Measurements from ENCODE around the gene SLC6A18. TPM values are rescaled to one million over a fixed set of nuclear protein-coding genes. Genes with fewer than 3 reads are reported as not detected.

Gene SLC6A18
- total RNA-seq, 1 donor from 2014 or later = not detected

GRCh38 chr5:1178529-1179382 lies 46.4 kb upstream of the SLC6A18 start:
- TF ChIP-seq CTCF (IDR thresholded peaks at IDR 0.05; ENCODE audit: unreplicated experiment) = no peak
- Mint-ChIP-seq H3K27ac (no peak overlapping the region), H3K36me3 (ENCODE audit: insufficient read depth) (no peaks in the 10 kb centered on the region), H3K4me1 (ENCODE audit: low read depth) (peaks cover 20% of the 10 kb centered on the region), H3K27me3 (no peaks in the 10 kb centered on the region), H3K4me3 (ENCODE audit: low read depth) (no peak overlapping the region), H3K9me3 (ENCODE audit: low read depth) (no peaks in the 10 kb centered on the region)
- no peak for DNase-seq (ENCODE audit: low spot score, unreplicated experiment)

- DNase-seq (ENCODE audit: low spot score, unreplicated experiment) = no peak
- no peak overlapping the region for H3K4me3 Mint-ChIP-seq (ENCODE audit: low read depth)
- H3K36me3 Mint-ChIP-seq (ENCODE audit: insufficient read depth) = no peaks in the 10 kb centered on the region
- H3K4me1 Mint-ChIP-seq (ENCODE audit: low read depth) = peaks cover 21% of the 10 kb centered on the region
- H3K27ac Mint-ChIP-seq = no peak overlapping the region
- H3K27me3 Mint-ChIP-seq = no peaks in the 10 kb centered on the region
- no peak for TF ChIP-seq CTCF (IDR thresholded peaks at IDR 0.05; ENCODE audit: unreplicated experiment)
- no peaks in the 10 kb centered on the region for H3K9me3 Mint-ChIP-seq (ENCODE audit: low read depth)
Measured at GRCh38 chr5:1179383-1179715, 45.8 kb upstream of the SLC6A18 start.

- Mint-ChIP-seq H3K27ac (no peak overlapping the region), H3K36me3 (ENCODE audit: insufficient read depth) (no peaks in the 10 kb centered on the region), H3K4me3 (ENCODE audit: low read depth) (no peak overlapping the region), H3K4me1 (ENCODE audit: low read depth) (peaks cover 21% of the 10 kb centered on the region), H3K9me3 (ENCODE audit: low read depth) (no peaks in the 10 kb centered on the region), H3K27me3 (no peaks in the 10 kb centered on the region)
- DNase-seq (ENCODE audit: low spot score, unreplicated experiment) = no peak
- no peak for TF ChIP-seq CTCF (IDR thresholded peaks at IDR 0.05; ENCODE audit: unreplicated experiment)
Measured at GRCh38 chr5:1180096-1180495, 45.1 kb upstream of the SLC6A18 start.

DNA sequence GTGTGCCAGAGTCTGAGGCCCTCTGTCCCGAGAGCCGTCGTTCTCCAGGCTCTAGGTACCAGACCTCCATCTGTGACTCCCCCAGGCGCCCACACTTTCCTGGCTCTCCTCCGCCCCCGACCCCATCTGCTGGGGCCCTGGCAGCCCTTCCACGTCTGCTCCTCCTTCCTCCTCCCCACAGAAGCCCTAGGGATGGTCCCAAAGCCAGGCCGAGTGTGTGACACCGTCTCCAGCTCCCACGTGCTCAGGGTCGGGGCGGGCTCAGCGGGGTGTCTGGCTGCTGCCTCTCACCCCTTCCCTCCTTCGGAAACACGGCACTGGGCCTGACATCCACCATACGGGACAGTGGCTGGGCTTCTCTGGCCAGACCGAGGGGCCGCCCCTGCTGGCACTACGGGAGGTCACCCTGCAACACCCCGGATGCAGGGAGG lies 44.3 kb upstream of the SLC6A18 start:
- no peak for DNase-seq (ENCODE audit: low spot score, unreplicated experiment)
- Mint-ChIP-seq H3K36me3 (ENCODE audit: insufficient read depth) (no peaks in the 10 kb centered on the region), H3K27me3 (no peaks in the 10 kb centered on the region), H3K27ac (peak overlapping the region; percentile 64), H3K4me3 (ENCODE audit: low read depth) (no peak overlapping the region), H3K9me3 (ENCODE audit: low read depth) (no peaks in the 10 kb centered on the region), H3K4me1 (ENCODE audit: low read depth) (peaks cover 27% of the 10 kb centered on the region)
- no peak for TF ChIP-seq CTCF (IDR thresholded peaks at IDR 0.05; ENCODE audit: unreplicated experiment)

GRCh38 chr5:1181451-1182359 lies 43.5 kb upstream of the SLC6A18 start:
- no peak for DNase-seq (ENCODE audit: low spot score, unreplicated experiment)
- H3K27me3 Mint-ChIP-seq = no peaks in the 10 kb centered on the region
- H3K4me1 Mint-ChIP-seq (ENCODE audit: low read depth) = peaks cover 34% of the 10 kb centered on the region
- no peaks in the 10 kb centered on the region for H3K36me3 Mint-ChIP-seq (ENCODE audit: insufficient read depth)
- no peaks in the 10 kb centered on the region for H3K9me3 Mint-ChIP-seq (ENCODE audit: low read depth)
- H3K27ac Mint-ChIP-seq = peak overlapping the region; percentile 94
- H3K4me3 Mint-ChIP-seq (ENCODE audit: low read depth) = peak overlapping the region; percentile 60
- no peak for TF ChIP-seq CTCF (IDR thresholded peaks at IDR 0.05; ENCODE audit: unreplicated experiment)
